Measurements from ENCODE around the gene HSPA2.

The HSPA2 gene

GRCh38 chr14:64540208-64541202, at the start of gene HSPA2:
Gene HSPA2 (plus strand): TSS chr14:64540741. CDS start chr14:64540850, 109 bp downstream.
- DNase-seq (ENCODE audit: low read depth in 3 of 3, low spot score in 1 of 3): peak; percentile 78 to 88 (median 86)

DNA sequence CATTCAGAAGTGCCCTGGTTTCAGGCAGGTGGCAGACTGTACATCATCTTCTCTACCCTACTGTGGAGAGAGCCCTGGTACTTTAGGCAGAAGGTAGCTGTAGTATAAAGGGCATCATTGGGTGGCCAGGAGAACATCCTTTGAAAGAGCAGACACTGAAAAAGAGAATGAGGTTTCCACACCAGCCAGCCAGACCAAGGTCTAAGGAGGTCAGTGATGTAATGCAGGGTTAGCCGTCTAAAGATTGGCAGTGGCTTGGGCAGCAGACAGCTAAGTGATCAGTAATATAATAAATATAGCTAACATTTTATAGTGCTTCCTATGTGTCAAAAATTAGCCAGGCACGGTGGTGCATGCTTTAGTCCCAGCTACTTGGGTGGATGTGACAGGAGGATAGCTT, 48.9 kb upstream of the HSPA2 start:
- DNase-seq (ENCODE audit: low read depth in 3 of 3, low spot score in 1 of 3): no peak

- DNase-seq (ENCODE audit: low read depth in 3 of 3, low spot score in 1 of 3): no peak
Observed at GRCh38 chr14:64493455-64493854, 47.1 kb upstream of the HSPA2 start.

GRCh38 chr14:64495252-64495651, 45.3 kb upstream of the HSPA2 start:
- no peak for DNase-seq (ENCODE audit: low read depth in 3 of 3, low spot score in 1 of 3)

- no peak for DNase-seq (ENCODE audit: low read depth in 3 of 3, low spot score in 1 of 3)
Observed at GRCh38 chr14:64496764-64497163, 43.8 kb upstream of the HSPA2 start.

- DNase-seq (ENCODE audit: low read depth in 3 of 3, low spot score in 1 of 3): no peak
Observed at GRCh38 chr14:64500088-64500487, 40.5 kb upstream of the HSPA2 start.

DNA sequence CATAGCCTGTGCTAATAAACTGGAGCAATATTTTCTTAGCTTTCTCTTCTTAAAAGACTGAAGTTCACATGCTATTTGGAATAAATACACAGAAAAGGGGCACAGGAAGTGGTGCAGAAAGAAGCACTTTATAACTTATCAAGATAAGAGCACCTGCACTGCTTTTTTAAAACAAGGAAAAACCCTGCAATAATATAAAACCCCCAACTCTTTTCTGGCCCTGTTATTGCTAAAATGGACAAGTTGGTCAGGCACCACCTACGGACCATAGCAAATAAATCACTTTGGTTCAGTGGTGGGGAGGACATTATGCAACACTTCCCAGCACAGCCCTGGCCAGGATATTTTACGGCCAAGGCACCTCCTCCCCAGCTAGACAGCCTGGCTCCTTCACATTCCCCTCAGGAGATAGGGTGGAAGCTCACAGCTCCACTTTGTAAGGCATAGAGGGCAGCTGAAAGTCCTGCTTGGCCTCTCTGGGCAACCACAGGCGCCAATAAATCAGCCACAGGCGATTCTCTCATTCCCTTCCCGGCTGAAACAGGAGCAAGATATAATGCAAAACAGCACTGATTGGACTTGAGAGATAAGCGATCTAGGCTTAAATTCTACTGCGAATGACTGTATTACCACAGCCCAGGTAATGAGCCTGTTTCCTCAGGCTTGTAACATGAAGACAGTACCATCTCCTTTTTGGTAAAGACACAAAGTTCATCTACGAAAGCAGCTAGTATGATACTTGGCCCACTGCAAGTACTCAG, 39.0 kb upstream of the HSPA2 start:
- DNase-seq (ENCODE audit: low read depth in 3 of 3, low spot score in 1 of 3): no peak

- no peak for DNase-seq (ENCODE audit: low read depth in 3 of 3, low spot score in 1 of 3)
Observed at GRCh38 chr14:64502456-64502855, 38.1 kb upstream of the HSPA2 start.

DNA sequence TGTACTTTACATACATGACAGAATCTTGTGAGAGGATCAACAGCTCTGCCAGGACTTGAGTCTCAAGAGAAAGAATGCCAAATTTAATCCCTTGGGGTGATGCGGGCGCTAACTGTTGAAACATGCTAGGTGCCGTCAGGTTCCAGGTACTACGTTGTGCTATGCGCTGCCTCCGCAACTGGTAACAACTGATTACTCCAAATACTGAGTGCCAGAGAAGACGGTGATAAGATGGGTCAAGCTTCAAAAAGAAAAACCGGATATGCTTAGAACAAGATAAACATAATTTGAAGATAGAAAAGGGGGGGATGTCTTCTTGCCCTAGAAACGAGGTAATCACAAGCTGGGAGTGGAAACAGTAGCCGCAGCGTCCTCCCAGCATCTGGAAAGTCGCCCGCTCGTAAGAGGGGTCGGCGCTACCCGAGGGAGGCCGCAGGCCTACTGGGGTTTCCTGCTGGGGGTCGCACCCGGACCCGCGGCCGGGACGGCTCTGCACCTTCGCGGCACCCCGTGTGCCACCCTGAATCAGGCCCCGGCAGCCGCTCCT, 37.6 kb upstream of the HSPA2 start:
- peak in 1 of 3 donors; percentile 18 for DNase-seq (ENCODE audit: low read depth in 3 of 3, low spot score in 1 of 3)

- peak; percentile 79 to 93 (median 90) for DNase-seq (ENCODE audit: low read depth in 3 of 3, low spot score in 1 of 3)
Observed at GRCh38 chr14:64503434-64504309, 36.9 kb upstream of the HSPA2 start, which contains the start of gene ZBTB25. Gene ZBTB25 (minus strand): TSS chr14:64503838. CDS start chr14:64490533, 13,305 bp downstream.

DNA sequence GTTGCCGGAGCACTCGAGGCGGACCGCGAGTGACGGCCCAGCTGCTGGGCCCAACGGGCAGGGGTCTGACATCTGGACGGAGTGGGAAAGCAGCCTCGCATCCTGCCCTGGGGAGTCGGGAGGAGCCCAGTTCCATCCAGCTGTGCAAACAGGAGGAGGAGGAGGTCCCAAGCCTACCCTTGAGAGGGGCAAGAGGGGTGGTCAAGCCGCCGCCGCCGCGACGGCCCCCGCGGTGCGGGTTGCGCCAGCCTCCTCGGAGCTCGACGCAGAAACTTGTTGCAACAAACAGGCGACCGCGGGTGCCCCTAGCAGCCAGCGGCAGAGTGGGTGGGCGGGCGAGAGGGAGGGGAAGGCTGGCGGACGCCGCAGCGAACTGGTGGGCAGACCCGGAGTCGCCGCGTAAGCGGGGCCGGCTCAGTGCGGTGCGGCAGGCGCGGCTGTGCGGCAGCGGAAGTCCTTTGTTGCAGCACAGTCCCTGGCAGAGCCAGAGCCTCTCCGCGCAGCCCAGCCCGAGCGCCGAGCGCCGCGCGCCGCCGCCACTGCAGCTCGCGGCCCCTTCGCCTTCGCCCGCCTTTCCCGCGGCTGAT, 36.1 kb upstream of the HSPA2 start, which contains the start of gene ZBTB1:
TSS of gene ZBTB1 (plus strand) at position 461 of the 587 bp plus-strand sequence. CDS start 16,735 bp downstream, outside the sequence.
- peak; percentile 59 to 72 (median 68) for DNase-seq (ENCODE audit: low read depth in 3 of 3, low spot score in 1 of 3)

DNA sequence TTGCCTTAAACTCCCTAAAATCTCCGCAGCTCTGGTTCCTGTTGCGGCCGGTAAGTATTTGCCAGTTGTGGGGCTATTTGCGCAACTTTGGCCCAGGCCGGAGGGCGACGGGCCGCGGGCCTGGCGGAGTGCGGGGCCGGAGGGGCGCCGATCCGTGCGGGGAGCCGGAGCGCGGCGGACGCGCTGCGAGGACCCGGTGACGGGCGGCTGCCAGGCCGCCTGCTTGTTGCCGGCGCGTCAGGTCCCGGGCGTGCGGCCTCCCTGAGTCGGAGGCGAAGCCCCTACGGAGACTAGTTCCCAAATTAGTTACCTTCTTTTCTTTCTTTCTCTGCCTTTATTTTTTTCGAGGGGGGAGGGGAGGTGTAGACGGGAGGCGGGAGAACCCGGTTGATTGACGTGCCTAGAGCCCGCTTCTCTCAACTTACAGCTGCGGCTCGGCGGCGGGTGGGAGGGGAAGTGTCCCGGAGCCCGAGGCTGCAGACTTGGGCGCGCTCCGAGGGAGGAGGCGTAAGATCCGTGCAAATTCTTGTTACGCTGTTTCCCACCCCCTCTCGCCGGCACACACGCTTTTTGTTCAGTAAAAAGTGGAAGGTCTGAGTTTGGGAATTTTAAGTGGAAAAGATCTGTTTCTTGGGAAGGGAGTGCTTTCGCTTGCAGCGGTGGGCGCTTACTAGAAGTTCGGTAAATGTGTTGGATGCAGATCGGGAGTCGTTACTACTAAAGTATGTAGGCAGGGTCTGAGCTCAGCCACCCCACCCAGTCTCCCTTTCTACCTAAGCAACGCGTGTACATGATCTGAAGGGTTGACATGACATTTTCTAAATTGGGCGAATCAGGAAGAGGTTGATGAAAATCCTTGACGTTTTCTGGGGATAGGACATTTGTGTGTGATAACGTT, 35.4 kb upstream of the HSPA2 start:
- peak; percentile 60 to 67 (median 66) for DNase-seq (ENCODE audit: low read depth in 3 of 3, low spot score in 1 of 3)

DNA sequence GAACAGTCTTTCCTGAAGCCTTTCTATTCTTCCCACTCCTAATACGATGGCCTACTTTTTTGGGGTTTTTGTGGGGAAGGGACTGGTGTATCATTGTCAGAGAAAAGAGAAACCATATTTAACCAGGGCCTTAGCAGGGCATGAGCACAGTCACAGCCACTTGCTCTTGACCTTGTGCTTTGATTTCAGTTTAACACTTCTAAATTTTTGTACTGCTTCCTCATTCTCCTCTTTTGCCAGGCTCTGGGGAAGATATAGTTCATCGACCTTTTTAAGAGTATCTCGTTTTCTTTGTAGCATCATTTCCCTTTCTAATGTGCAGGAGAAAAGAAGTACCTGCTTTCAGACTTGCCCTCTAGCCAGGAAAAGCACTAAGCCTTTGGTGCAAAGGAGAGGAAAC, 33.8 kb upstream of the HSPA2 start:
- no peak for DNase-seq (ENCODE audit: low read depth in 3 of 3, low spot score in 1 of 3)

- DNase-seq (ENCODE audit: low read depth in 3 of 3, low spot score in 1 of 3): peak in 1 of 3 donors; percentile 14
Observed at GRCh38 chr14:64507376-64508156, 33.0 kb upstream of the HSPA2 start.

DNA sequence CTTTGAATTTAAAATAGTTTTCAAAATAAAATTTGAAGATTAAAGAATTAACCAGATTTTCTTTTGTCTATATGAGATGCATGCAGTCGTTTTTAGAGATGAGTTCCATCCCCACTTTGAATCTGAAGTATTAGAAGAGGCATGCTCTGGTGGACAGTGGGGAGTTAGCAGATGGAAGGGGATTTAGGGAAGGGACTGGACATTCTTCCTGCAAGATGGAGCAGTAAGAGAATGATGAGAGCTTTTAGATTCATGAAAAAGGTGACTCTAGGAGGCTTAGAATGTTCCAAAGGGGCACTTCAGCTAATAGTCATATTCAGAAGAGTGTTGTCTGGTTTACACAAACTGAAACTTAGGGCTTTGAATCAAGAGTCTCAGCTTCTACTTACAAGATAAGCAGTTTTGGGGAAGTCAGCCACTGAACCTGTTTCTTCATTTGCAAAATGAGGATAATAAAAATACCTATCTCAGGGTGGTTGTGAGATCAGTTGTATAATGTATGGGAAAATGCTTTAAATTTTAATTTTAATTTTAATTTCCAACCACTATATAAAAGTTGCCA, 32.2 kb upstream of the HSPA2 start:
- DNase-seq (ENCODE audit: low read depth in 3 of 3, low spot score in 1 of 3): no peak

DNA sequence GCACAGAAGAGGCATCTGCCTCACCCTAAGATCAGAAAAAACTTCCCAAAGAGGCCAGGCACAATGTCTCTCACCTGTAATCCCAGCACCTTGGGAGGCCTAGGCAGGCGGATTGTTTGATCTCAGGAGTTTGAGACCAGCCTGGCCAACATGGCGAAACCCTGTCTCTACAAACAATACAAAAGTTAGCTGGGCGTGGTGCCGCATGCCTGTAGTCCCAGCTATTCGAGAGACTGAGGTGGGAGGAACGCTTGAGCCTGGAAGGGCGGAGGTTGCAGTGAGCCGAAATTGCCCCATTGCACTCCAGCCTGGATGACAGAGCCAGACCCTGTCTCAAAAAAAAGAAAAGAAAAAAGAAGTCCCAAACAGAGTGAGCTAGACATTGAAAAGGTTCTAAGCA, 31.5 kb upstream of the HSPA2 start:
- DNase-seq (ENCODE audit: low read depth in 3 of 3, low spot score in 1 of 3): no peak

GRCh38 chr14:64510825-64511671, 29.5 kb upstream of the HSPA2 start:
- DNase-seq (ENCODE audit: low read depth in 3 of 3, low spot score in 1 of 3): peak in 2 of 3 donors; percentile 27 to 31

Data from stimulated activated CD4-positive, alpha-beta T cell treated with anti-CD3 and anti-CD28 coated beads, TNF-alpha, amount 100 ng/mL, for 1 hour (primary cell).